ENCODE results near the gene MFAP3.

GRCh38 chr5:154002511-154003020 lies 36.2 kb upstream of the MFAP3 start:
- no peak for TF ChIP-seq EZH2 (IDR thresholded peaks at IDR 0.05; ENCODE audit: borderline replicate concordance, insufficient read depth, low read depth, low read length, poor library complexity, severe bottlenecking)
- no peak for TF ChIP-seq CTCF (IDR thresholded peaks at IDR 0.05)
